ENCODE results near the gene STAB1. TPM values are rescaled to one million over a fixed set of nuclear protein-coding genes. Genes with fewer than 3 reads are reported as not detected.

STAB1 gene
- total and polyA plus RNA-seq, 2 of the 8 experiments (the other 6 are each of a cell fraction or from before 2014, with no cell fraction given), result 1.0 to 1.9 TPM

DNA sequence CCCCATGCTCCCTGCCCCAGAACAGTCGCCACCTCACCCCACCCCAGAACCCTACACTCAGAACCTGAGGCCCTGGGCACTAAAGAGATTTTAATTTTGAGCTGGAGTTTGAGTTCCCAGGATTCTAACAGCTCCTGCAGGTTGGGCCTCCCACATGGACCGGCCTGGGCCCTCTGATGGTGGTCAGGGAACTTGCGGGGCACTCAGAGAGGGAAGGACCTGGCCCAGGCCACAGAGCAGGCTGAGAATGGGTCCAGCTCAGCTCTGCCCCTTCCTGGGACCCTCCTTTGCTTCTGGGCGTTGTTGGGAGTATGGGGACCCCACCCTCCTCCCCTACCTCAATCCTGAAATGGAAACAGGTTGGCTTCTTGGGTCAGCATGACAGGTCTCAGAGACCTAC lies 49.1 kb upstream of the STAB1 start:
- DNase-seq (ENCODE audit: low read depth in 1 of 2, low spot score in 2 of 2) (no peak), FAIRE-seq (no peak)
- H4K8ac ChIP-seq (ENCODE audit: extremely low read depth, insufficient read depth, low read length), result no peak overlapping the region
- no peak overlapping the region for H2BK120ac ChIP-seq (replicated peaks; ENCODE audit: low read depth, low read length)
- no peak overlapping the region for H3K23ac ChIP-seq (ENCODE audit: insufficient read length)
- CTCF ChIA-PET (ENCODE audit: partially characterized antibody), result interaction anchor here (0.6 to 12.8 kb wide), 31 partner anchors 7 to 375 kb away, joined by 3 to 109 read pairs (median 4); partner anchors contain the start of genes TLR9 and TNNC1
- H3K79me2 ChIP-seq (ENCODE audit: control insufficient read depth in 1 of 2, insufficient read depth in 2 of 2, low read length in 2 of 2), result no peaks in the 10 kb centered on the region
- H3K18ac ChIP-seq (ENCODE audit: extremely low read depth, low read length), result no peak overlapping the region
- no peak overlapping the region for H2AFZ ChIP-seq (ENCODE audit: low read length)
- no peak overlapping the region for H3K4me2 ChIP-seq (ENCODE audit: insufficient read depth in 1 of 2, low read depth in 2 of 2, low read length in 2 of 2)
- no peak overlapping the region for H2BK5ac ChIP-seq (ENCODE audit: low read depth, low read length)
- H3K4ac ChIP-seq (replicated peaks; ENCODE audit: insufficient read length, low read depth, low read length), result no peak overlapping the region
- no peak overlapping the region for H3K14ac ChIP-seq (ENCODE audit: insufficient read length)
- H2BK12ac ChIP-seq (ENCODE audit: low read depth, low read length), result 0 out of 2 replicates have a peak overlapping the region, but pooled peaks have one; percentile 70
- no peaks in the 10 kb centered on the region for H4K20me1 ChIP-seq (replicated peaks in 1 of 2; ENCODE audit: control insufficient read depth in 1 of 2, insufficient read depth in 2 of 2, low read length in 2 of 2)
- POLR2A ChIA-PET (ENCODE audit: partially characterized antibody), result interaction anchor here (0.9 to 12.3 kb wide), 7 partner anchors 8 to 206 kb away, joined by 3 to 112 read pairs (median 3); partner anchors contain the start of gene TNNC1
- H3K27me3 ChIP-seq (replicated peaks in 1 of 4; ENCODE audit: control insufficient read depth in 3 of 4, extremely low read depth in 1 of 4, insufficient read depth in 3 of 4, low read length in 3 of 4), result 0 out of 7 replicates have a peak, but pooled peaks cover 0 to 2% (median 0%) of the 10 kb centered on the region in 4 experiments
- no peaks in the 10 kb centered on the region for H3K9me3 ChIP-seq (ENCODE audit: insufficient read depth in 2 of 2, low read depth in 1 of 2, low read length in 1 of 2)
- no peak overlapping the region for H2AK5ac ChIP-seq (ENCODE audit: low read depth, low read length)
- H3K36me3 ChIP-seq (ENCODE audit: control insufficient read depth in 2 of 4, insufficient read depth in 4 of 4, low read length in 3 of 4), result no peaks in the 10 kb centered on the region
- TF ChIP-seq POU5F1 (IDR thresholded peaks at IDR 0.05; ENCODE audit: low read depth, low read length) (no peak), NANOG (IDR thresholded peaks at IDR 0.05; ENCODE audit: insufficient read depth, low read depth, low read length, poor library complexity, severe bottlenecking) (no peak), RBBP5 (IDR thresholded peaks at IDR 0.05; ENCODE audit: borderline replicate concordance, low read depth, low read length) (no peak), ASH2L (IDR thresholded peaks at IDR 0.05; ENCODE audit: low read length) (no peak), CBX5 (IDR thresholded peaks at IDR 0.05; ENCODE audit: low read depth, low read length) (no peak), TAF7 (optimal IDR thresholded peaks at IDR 0.05; ENCODE audit: borderline replicate concordance, low read depth, low read length) (no peak), BACH1 (IDR thresholded peaks at IDR 0.05; ENCODE audit: low read length) (no peak), JUN (IDR thresholded peaks at IDR 0.05; ENCODE audit: low read depth, low read length) (no peak)
- TF ChIP-seq, protein P1, sequence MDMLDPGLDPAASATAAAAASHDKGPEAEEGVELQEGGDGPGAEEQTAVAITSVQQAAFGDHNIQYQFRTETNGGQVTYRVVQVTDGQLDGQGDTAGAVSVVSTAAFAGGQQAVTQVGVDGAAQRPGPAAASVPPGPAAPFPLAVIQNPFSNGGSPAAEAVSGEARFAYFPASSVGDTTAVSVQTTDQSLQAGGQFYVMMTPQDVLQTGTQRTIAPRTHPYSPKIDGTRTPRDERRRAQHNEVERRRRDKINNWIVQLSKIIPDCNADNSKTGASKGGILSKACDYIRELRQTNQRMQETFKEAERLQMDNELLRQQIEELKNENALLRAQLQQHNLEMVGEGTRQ (IDR thresholded peaks at IDR 0.05; ENCODE audit: low read length), result no peak
- TF ChIP-seq, protein P2, sequence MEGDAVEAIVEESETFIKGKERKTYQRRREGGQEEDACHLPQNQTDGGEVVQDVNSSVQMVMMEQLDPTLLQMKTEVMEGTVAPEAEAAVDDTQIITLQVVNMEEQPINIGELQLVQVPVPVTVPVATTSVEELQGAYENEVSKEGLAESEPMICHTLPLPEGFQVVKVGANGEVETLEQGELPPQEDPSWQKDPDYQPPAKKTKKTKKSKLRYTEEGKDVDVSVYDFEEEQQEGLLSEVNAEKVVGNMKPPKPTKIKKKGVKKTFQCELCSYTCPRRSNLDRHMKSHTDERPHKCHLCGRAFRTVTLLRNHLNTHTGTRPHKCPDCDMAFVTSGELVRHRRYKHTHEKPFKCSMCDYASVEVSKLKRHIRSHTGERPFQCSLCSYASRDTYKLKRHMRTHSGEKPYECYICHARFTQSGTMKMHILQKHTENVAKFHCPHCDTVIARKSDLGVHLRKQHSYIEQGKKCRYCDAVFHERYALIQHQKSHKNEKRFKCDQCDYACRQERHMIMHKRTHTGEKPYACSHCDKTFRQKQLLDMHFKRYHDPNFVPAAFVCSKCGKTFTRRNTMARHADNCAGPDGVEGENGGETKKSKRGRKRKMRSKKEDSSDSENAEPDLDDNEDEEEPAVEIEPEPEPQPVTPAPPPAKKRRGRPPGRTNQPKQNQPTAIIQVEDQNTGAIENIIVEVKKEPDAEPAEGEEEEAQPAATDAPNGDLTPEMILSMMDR (IDR thresholded peaks at IDR 0.05; ENCODE audit: control extremely low read depth in 1 of 3, insufficient read depth in 1 of 3, low read depth in 1 of 3, low read length in 3 of 3), result no peak
- no peak overlapping the region for H3K4me3 ChIP-seq (ENCODE audit: extremely low read depth in 1 of 4, insufficient read depth in 2 of 4, low read depth in 3 of 4, low read length in 4 of 4)
- no peak overlapping the region for H4K5ac ChIP-seq (ENCODE audit: insufficient read length, low read depth, low read length)
- H3K9ac ChIP-seq (replicated peaks in 1 of 4; ENCODE audit: extremely low read depth in 1 of 4, low read depth in 3 of 4, low read length in 3 of 4), result no peak overlapping the region
- no peak overlapping the region for H3K27ac ChIP-seq (ENCODE audit: low read depth, low read length)
- H2BK20ac ChIP-seq (ENCODE audit: low read length), result no peak overlapping the region
- H4K91ac ChIP-seq (replicated peaks; ENCODE audit: insufficient read length, low read length), result no peak overlapping the region
- H3K4me1 ChIP-seq (replicated peaks in 1 of 4; ENCODE audit: control insufficient read depth in 3 of 4, insufficient read depth in 4 of 4, low read length in 3 of 4), result peaks cover 0 to 18% (median 10%) of the 10 kb centered on the region in 4 experiments; a peak in 5 of 7 replicates
- H3K56ac ChIP-seq (replicated peaks; ENCODE audit: insufficient read length, low read depth, low read length), result no peak overlapping the region
- H2BK15ac ChIP-seq (ENCODE audit: low read length), result no peak overlapping the region; the same call in 1 of the 2 replicates
- H3K23me2 ChIP-seq (ENCODE audit: low read depth, low read length), result peaks cover 4% of the 10 kb centered on the region; the same call in 1 of the 2 replicates
- peaks cover 3% of the 10 kb centered on the region; the same call in 1 of the 2 replicates for H3K79me1 ChIP-seq (ENCODE audit: low read depth, low read length)
- 82% methylated on average over 4 of the region's 4 CpGs; no CpG with 5 or more reads in 1 of the 2 experiments for WGBS, 2 experiments (ENCODE audit: extremely low coverage in 1 of 2, insufficient coverage in 1 of 2, insufficient read length in 1 of 2, insufficient replicate concordance in 2 of 2, low coverage in 1 of 2, low lambda C conversion rate in 2 of 2, missing lambda C conversion rate in 1 of 2)
